Measurements from ENCODE around the gene PRPF6.

The PRPF6 gene

GRCh38 chr20:64024141-64024990 lies 43.4 kb downstream of the PRPF6 start:
- TF ChIP-seq CTCF (conservative IDR thresholded peaks at IDR 0.05; ENCODE audit: low read length) = no peak
- H3K4me3 ChIP-seq (ENCODE audit: low read length) = no peak overlapping the region
- DNase-seq (ENCODE audit: low read depth) = no peak

- H3K4me3 ChIP-seq (ENCODE audit: low read length) = no peak overlapping the region
- no peak for TF ChIP-seq CTCF (conservative IDR thresholded peaks at IDR 0.05; ENCODE audit: low read length)
- DNase-seq (ENCODE audit: low read depth) = no peak
These were observed 44.3 kb downstream of the PRPF6 start for GRCh38 chr20:64025101-64025825.

- no peak overlapping the region for H3K4me3 ChIP-seq (ENCODE audit: low read length)
- no peak for DNase-seq (ENCODE audit: low read depth)
- TF ChIP-seq CTCF (conservative IDR thresholded peaks at IDR 0.05; ENCODE audit: low read length) = no peak
These were observed 45.0 kb downstream of the PRPF6 start for GRCh38 chr20:64025826-64026412.

- no peak for TF ChIP-seq CTCF (conservative IDR thresholded peaks at IDR 0.05; ENCODE audit: low read length)
- no peak for DNase-seq (ENCODE audit: low read depth)
- no peak overlapping the region for H3K4me3 ChIP-seq (ENCODE audit: low read length)
These were observed 47.2 kb downstream of the PRPF6 start for GRCh38 chr20:64027981-64028685.

- TF ChIP-seq CTCF (conservative IDR thresholded peaks at IDR 0.05; ENCODE audit: low read length) = no peak
- no peak for DNase-seq (ENCODE audit: low read depth)
- H3K4me3 ChIP-seq (ENCODE audit: low read length) = no peak overlapping the region
These were observed 48.6 kb downstream of the PRPF6 start for GRCh38 chr20:64029293-64030117.

GRCh38 chr20:64030371-64031134 lies 49.6 kb downstream of the PRPF6 start:
- no peak for DNase-seq (ENCODE audit: low read depth)
- H3K4me3 ChIP-seq (ENCODE audit: low read length) = no peak overlapping the region
- no peak for TF ChIP-seq CTCF (conservative IDR thresholded peaks at IDR 0.05; ENCODE audit: low read length)
